ENCODE data around the gene EMID1.

- TF ChIP-seq SP1 (IDR thresholded peaks at IDR 0.05) (no peak), NFRKB (IDR thresholded peaks at IDR 0.05) (no peak), ZNF384 (IDR thresholded peaks at IDR 0.05) (no peak), TARDBP (IDR thresholded peaks at IDR 0.05) (no peak), FOXK2 (IDR thresholded peaks at IDR 0.05) (no peak), L3MBTL2 (conservative IDR thresholded peaks at IDR 0.05) (no peak), CTBP1 (IDR thresholded peaks at IDR 0.05; ENCODE audit: borderline replicate concordance) (no peak), BHLHE40 (IDR thresholded peaks at IDR 0.05; ENCODE audit: borderline replicate concordance) (no peak), LEF1 (IDR thresholded peaks at IDR 0.05; ENCODE audit: borderline replicate concordance) (no peak), FOXM1 (IDR thresholded peaks at IDR 0.05; ENCODE audit: borderline replicate concordance) (no peak), ELF4 (IDR thresholded peaks at IDR 0.05) (no peak), SUZ12 (IDR thresholded peaks at IDR 0.05) (no peak), PKNOX1 (IDR thresholded peaks at IDR 0.05) (no peak), ARNT (IDR thresholded peaks at IDR 0.05) (no peak)
Measured at GRCh38 chr22:29259253-29259899, 53.7 kb downstream of the EMID1 start.

Data from HEK293T (cell line).